HL-60 (cell line): ENCODE measurements around the gene ZBTB34.

Source experiments
- DNase-seq, 2 experiments: peaks; one replicate each; pipeline ENCODE4 v3.0.0-alpha.2; 2010 to 2020; ENCODE audit warnings: low read depth in 1 of 2, low spot score in 1 of 2
- H3K27ac ChIP-seq: fragments of 250-450 bp; sonication (Bioruptor Pico); replicated peaks from 2 replicates; pipeline ENCODE4 v1.5.1; 2020; ENCODE audit warnings: mild to moderate bottlenecking, moderate library complexity
- H3K27me3 ChIP-seq: fragments of 250-450 bp; sonication (Bioruptor Pico); 2 replicates; pipeline ENCODE4 v1.5.1; 2021; ENCODE audit warnings: mild to moderate bottlenecking, moderate library complexity; ENCODE audit not compliant: insufficient read depth, poor library complexity, severe bottlenecking
- H3K4me3 ChIP-seq: replicated peaks from 2 replicates; pipeline ENCODE4 v1.5.1; 2011; ENCODE audit warnings: mild to moderate bottlenecking, control low read depth, low read length; ENCODE audit not compliant: insufficient read depth
- GABPA ChIP-seq: IDR thresholded peaks from 2 replicates; pipeline ENCODE4 v1.6.1; 2012; ENCODE audit warnings: low read depth
- POLR2AphosphoS5 ChIP-seq: IDR thresholded peaks from 2 replicates; pipeline ENCODE4 v1.6.1; 2012; ENCODE audit warnings: low read depth
- SPI1 ChIP-seq: IDR thresholded peaks from 2 replicates; pipeline ENCODE4 v1.6.1; 2012; ENCODE audit warnings: low read depth, mild to moderate bottlenecking, borderline replicate concordance
- TF ChIP-seq, protein P1 (sequence below): IDR thresholded peaks from one replicate; pipeline ENCODE4 v1.5.1; 2011; ENCODE audit warnings: low read length, control low read depth, inconsistent platforms; ENCODE audit not compliant: insufficient read depth
- TF ChIP-seq, protein P2 (sequence below): IDR thresholded peaks from 2 replicates; pipeline ENCODE4 v1.6.1; 2012; ENCODE audit warnings: low read depth; ENCODE audit not compliant: insufficient replicate concordance

ZBTB34 gene

DNA sequence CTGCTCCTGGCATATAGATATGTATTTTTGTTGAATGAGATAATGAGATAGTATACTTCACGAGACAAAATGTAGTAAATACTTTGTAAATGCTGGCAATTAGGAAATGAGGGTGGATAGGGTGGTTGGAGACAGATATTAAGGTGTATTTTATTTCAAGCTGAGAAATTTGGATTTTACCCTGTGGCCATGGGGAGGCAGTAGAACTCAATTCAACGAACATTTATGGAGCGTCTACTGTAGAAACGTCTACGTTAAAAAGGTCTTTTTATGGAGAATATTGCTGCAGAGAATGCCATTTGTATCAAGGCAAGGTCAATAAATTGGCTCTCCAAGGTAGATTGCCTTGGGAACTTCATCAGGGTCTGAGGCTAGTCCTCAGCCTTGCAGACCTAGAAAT, 32.6 kb downstream of the ZBTB34 start:
- TF ChIP-seq, protein P1, sequence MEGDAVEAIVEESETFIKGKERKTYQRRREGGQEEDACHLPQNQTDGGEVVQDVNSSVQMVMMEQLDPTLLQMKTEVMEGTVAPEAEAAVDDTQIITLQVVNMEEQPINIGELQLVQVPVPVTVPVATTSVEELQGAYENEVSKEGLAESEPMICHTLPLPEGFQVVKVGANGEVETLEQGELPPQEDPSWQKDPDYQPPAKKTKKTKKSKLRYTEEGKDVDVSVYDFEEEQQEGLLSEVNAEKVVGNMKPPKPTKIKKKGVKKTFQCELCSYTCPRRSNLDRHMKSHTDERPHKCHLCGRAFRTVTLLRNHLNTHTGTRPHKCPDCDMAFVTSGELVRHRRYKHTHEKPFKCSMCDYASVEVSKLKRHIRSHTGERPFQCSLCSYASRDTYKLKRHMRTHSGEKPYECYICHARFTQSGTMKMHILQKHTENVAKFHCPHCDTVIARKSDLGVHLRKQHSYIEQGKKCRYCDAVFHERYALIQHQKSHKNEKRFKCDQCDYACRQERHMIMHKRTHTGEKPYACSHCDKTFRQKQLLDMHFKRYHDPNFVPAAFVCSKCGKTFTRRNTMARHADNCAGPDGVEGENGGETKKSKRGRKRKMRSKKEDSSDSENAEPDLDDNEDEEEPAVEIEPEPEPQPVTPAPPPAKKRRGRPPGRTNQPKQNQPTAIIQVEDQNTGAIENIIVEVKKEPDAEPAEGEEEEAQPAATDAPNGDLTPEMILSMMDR: no peak
- no peak for TF ChIP-seq GABPA
- no peak for TF ChIP-seq SPI1
- TF ChIP-seq, protein P2, sequence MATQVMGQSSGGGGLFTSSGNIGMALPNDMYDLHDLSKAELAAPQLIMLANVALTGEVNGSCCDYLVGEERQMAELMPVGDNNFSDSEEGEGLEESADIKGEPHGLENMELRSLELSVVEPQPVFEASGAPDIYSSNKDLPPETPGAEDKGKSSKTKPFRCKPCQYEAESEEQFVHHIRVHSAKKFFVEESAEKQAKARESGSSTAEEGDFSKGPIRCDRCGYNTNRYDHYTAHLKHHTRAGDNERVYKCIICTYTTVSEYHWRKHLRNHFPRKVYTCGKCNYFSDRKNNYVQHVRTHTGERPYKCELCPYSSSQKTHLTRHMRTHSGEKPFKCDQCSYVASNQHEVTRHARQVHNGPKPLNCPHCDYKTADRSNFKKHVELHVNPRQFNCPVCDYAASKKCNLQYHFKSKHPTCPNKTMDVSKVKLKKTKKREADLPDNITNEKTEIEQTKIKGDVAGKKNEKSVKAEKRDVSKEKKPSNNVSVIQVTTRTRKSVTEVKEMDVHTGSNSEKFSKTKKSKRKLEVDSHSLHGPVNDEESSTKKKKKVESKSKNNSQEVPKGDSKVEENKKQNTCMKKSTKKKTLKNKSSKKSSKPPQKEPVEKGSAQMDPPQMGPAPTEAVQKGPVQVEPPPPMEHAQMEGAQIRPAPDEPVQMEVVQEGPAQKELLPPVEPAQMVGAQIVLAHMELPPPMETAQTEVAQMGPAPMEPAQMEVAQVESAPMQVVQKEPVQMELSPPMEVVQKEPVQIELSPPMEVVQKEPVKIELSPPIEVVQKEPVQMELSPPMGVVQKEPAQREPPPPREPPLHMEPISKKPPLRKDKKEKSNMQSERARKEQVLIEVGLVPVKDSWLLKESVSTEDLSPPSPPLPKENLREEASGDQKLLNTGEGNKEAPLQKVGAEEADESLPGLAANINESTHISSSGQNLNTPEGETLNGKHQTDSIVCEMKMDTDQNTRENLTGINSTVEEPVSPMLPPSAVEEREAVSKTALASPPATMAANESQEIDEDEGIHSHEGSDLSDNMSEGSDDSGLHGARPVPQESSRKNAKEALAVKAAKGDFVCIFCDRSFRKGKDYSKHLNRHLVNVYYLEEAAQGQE: no peak
- TF ChIP-seq POLR2AphosphoS5: no peak
- Histone ChIP-seq H3K27ac (no peak overlapping the region), H3K27me3 (no peaks in the 10 kb centered on the region), H3K4me3 (no peak overlapping the region)
- DNase-seq: no peak

DNA sequence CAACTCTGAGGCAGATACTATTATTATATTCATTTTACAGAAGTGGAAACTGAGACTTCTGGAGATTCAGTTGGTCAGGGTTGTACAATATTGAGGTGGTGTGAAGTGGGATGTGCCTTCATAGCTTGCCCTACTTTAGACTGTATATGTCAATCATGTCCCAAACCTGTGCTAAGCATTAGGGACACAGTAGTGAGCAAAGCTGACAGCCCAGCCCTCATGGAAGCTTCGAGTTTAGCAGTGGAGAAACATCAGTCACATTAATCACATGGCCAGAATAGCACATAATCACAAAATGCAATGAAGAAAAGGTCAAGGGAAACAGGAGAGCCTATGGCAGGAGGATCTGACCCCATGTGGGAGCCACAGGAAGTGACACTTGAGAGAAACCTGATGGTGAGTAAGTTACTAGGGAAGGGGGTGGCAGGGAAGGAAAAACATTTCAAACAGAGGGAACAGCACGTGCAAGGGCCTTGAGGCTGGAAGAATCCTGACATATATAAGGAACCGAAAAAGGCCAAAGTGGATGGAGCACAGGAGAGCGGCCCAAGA, 33.7 kb downstream of the ZBTB34 start:
- DNase-seq: no peak
- TF ChIP-seq, protein P2: no peak
- TF ChIP-seq POLR2AphosphoS5 (no peak), SPI1 (no peak), GABPA (no peak)
- TF ChIP-seq, protein P1: no peak

DNA sequence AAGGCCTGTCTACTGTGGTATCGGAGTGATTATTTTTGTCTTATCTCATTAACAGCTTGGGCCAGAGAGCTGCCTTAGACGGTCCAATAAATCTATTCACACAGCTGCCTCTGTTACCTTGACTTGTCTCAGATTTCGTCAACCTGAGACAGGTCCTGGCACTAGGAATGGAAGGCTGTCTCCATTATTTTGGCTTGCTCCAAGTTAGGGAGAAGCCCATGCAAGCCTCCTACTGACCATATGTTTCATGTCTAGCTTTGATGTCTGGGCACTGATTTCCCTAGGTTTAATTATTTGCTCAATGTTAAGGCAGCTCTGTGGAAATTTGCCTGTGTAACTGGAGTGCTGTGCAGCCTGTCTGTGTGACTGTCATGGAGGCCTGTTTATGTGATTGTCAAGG, 41.8 kb downstream of the ZBTB34 start:
- DNase-seq: no peak
- Histone ChIP-seq H3K4me3 (no peak overlapping the region), H3K27ac (no peak overlapping the region), H3K27me3 (no peaks in the 10 kb centered on the region)
- TF ChIP-seq, protein P1: no peak
- TF ChIP-seq SPI1 (no peak), POLR2AphosphoS5 (no peak), GABPA (no peak)
- TF ChIP-seq, protein P2: no peak

More for the DNA sequence above, 33.7 kb downstream of the ZBTB34 start:
- no peaks in the 10 kb centered on the region for H3K27me3 ChIP-seq
- H3K27ac ChIP-seq: no peak overlapping the region
- H3K4me3 ChIP-seq: no peak overlapping the region
